ENCODE measurements around the gene MTMR1. TPM values are rescaled to one million over a fixed set of nuclear protein-coding genes. Genes with fewer than 3 reads are reported as not detected.
A peak's percentile ranks its signal among the peaks of the same experiment; 100 is the strongest.

Gene MTMR1
- total RNA-seq, 1 experiment from 2014 or later: 41.3 TPM

GRCh38 chrX:150765237-150765636, 72.0 kb downstream of the MTMR1 start:
- Histone ChIP-seq H3K9me3 (ENCODE audit: insufficient read depth, low read depth) (no peaks in the 10 kb centered on the region), H4K20me1 (ENCODE audit: insufficient read depth) (no peaks in the 10 kb centered on the region), H3K9me2 (ENCODE audit: insufficient read depth) (no peaks in the 10 kb centered on the region), H3K27me3 (ENCODE audit: insufficient read depth, low read depth) (no peaks in the 10 kb centered on the region), H3K4me2 (no peak overlapping the region), H3K4me3 (no peak overlapping the region), H3K4me1 (replicated peaks; ENCODE audit: insufficient read depth) (no peaks in the 10 kb centered on the region), H2AFZ (no peak overlapping the region), H3K36me3 (ENCODE audit: low read depth) (no peaks in the 10 kb centered on the region), H3F3A (ENCODE audit: insufficient read depth, low read depth) (peaks cover 4% of the 10 kb centered on the region; the same call in 1 of the 2 replicates), H3K79me2 (ENCODE audit: low read depth) (no peaks in the 10 kb centered on the region), H3K27ac (no peak overlapping the region)
- ChIA-PET POLR2A (ENCODE audit: unreplicated experiment) (no interaction called here), CTCF (no interaction called here)
- BruUV-seq (replicated peaks): no TSS peak
- TF ChIP-seq EZH2 (IDR thresholded peaks at IDR 0.05; ENCODE audit: low read depth) (no peak), CTCF (conservative IDR thresholded peaks at IDR 0.05) (no peak)
- intact Hi-C loops (cut with micrococcal nuclease; ENCODE audit: unreplicated experiment): no loop called here
- no peak for DNase-seq

GRCh38 chrX:150765782-150766350, 72.7 kb downstream of the MTMR1 start:
- Histone ChIP-seq H3F3A (ENCODE audit: insufficient read depth, low read depth) (peaks cover 4% of the 10 kb centered on the region; the same call in 1 of the 2 replicates), H3K27ac (no peak overlapping the region), H2AFZ (no peak overlapping the region), H3K36me3 (ENCODE audit: low read depth) (no peaks in the 10 kb centered on the region), H3K4me1 (replicated peaks; ENCODE audit: insufficient read depth) (no peaks in the 10 kb centered on the region), H3K4me2 (no peak overlapping the region), H3K27me3 (ENCODE audit: insufficient read depth, low read depth) (no peaks in the 10 kb centered on the region), H3K9me3 (ENCODE audit: insufficient read depth, low read depth) (no peaks in the 10 kb centered on the region), H3K4me3 (no peak overlapping the region), H4K20me1 (ENCODE audit: insufficient read depth) (no peaks in the 10 kb centered on the region), H3K9me2 (ENCODE audit: insufficient read depth) (no peaks in the 10 kb centered on the region), H3K79me2 (ENCODE audit: low read depth) (no peaks in the 10 kb centered on the region)
- ChIA-PET CTCF (no interaction called here), POLR2A (ENCODE audit: unreplicated experiment) (no interaction called here)
- intact Hi-C loops (cut with micrococcal nuclease; ENCODE audit: unreplicated experiment): no loop called here
- no peak for DNase-seq
- no TSS peak for BruUV-seq (replicated peaks)
- TF ChIP-seq EZH2 (IDR thresholded peaks at IDR 0.05; ENCODE audit: low read depth) (no peak), CTCF (conservative IDR thresholded peaks at IDR 0.05) (no peak)

GRCh38 chrX:150766351-150767044, 73.3 kb downstream of the MTMR1 start:
- DNase-seq: no peak
- Histone ChIP-seq H3K27ac (no peak overlapping the region), H3K4me2 (no peak overlapping the region), H3F3A (ENCODE audit: insufficient read depth, low read depth) (peaks cover 4% of the 10 kb centered on the region; the same call in 1 of the 2 replicates), H3K27me3 (ENCODE audit: insufficient read depth, low read depth) (no peaks in the 10 kb centered on the region), H3K9me3 (ENCODE audit: insufficient read depth, low read depth) (no peaks in the 10 kb centered on the region), H3K79me2 (ENCODE audit: low read depth) (no peaks in the 10 kb centered on the region), H4K20me1 (ENCODE audit: insufficient read depth) (no peaks in the 10 kb centered on the region), H2AFZ (no peak overlapping the region), H3K36me3 (ENCODE audit: low read depth) (no peaks in the 10 kb centered on the region), H3K9me2 (ENCODE audit: insufficient read depth) (no peaks in the 10 kb centered on the region), H3K4me3 (no peak overlapping the region), H3K4me1 (replicated peaks; ENCODE audit: insufficient read depth) (no peaks in the 10 kb centered on the region)
- no peak for TF ChIP-seq EZH2 (IDR thresholded peaks at IDR 0.05; ENCODE audit: low read depth)
- TF ChIP-seq CTCF (conservative IDR thresholded peaks at IDR 0.05): 0 out of 2 replicates have a peak, but pooled peaks have one; percentile 25
- intact Hi-C loops (cut with micrococcal nuclease; ENCODE audit: unreplicated experiment): no loop called here
- POLR2A ChIA-PET (ENCODE audit: unreplicated experiment): interaction anchor here (0.6 kb wide), 1 partner anchor 224 kb away, joined by 5 read pairs; no protein-coding TSS in a partner anchor
- CTCF ChIA-PET: no interaction called here
- BruUV-seq (replicated peaks): no TSS peak

Data from PC-9 (cell line).